ENCODE measurements around the gene PIK3C3. TPM values are rescaled to one million over a fixed set of nuclear protein-coding genes. Genes with fewer than 3 reads are reported as not detected.

The PIK3C3 gene
- total and polyA plus RNA-seq, 4 donors: 12.2 to 25.8 (median 15.8) TPM

GRCh38 chr18:41999751-42000150 is 44.7 kb downstream of the PIK3C3 start:
- TF ChIP-seq TAF1 (conservative IDR thresholded peaks at IDR 0.05) (no peak), NR2F2 (IDR thresholded peaks at IDR 0.05) (no peak), GABPA (IDR thresholded peaks at IDR 0.05 in 1 of 2, conservative IDR thresholded peaks at IDR 0.05 in 1 of 2) (no peak), HNF4G (IDR thresholded peaks at IDR 0.05) (no peak), YY1 (IDR thresholded peaks at IDR 0.05) (no peak), SP1 (IDR thresholded peaks at IDR 0.05) (no peak), EGR1 (IDR thresholded peaks at IDR 0.05; ENCODE audit: low read depth in 2 of 2) (no peak)
- DNase-seq (ENCODE audit: low spot score): no peak
- WGBS: 93% methylated on average over 4 of the region's 4 CpGs
- Histone ChIP-seq H3K4me3 (ENCODE audit: low read depth in 1 of 3, low read length in 3 of 3) (no peak overlapping the region), H3K27me3 (ENCODE audit: control insufficient read depth in 4 of 4, insufficient read depth in 4 of 4, low read length in 3 of 4) (no peaks in the 10 kb centered on the region), H3K27ac (ENCODE audit: low read depth in 1 of 2, low read length in 2 of 2) (no peak overlapping the region), H3K9me3 (ENCODE audit: control insufficient read depth in 4 of 4, low read length in 3 of 4) (no peaks in the 10 kb centered on the region), H3K4me1 (ENCODE audit: control insufficient read depth in 4 of 4, insufficient read depth in 4 of 4, low read length in 3 of 4) (no peaks in the 10 kb centered on the region), H3K9ac (ENCODE audit: low read depth in 1 of 2, low read length in 2 of 2) (no peak overlapping the region), H3K36me3 (ENCODE audit: control insufficient read depth in 4 of 4, insufficient read depth in 3 of 4, low read depth in 1 of 4, low read length in 3 of 4) (peaks cover 4 to 44% (median 36%) of the 10 kb centered on the region in 4 donors)

DNA sequence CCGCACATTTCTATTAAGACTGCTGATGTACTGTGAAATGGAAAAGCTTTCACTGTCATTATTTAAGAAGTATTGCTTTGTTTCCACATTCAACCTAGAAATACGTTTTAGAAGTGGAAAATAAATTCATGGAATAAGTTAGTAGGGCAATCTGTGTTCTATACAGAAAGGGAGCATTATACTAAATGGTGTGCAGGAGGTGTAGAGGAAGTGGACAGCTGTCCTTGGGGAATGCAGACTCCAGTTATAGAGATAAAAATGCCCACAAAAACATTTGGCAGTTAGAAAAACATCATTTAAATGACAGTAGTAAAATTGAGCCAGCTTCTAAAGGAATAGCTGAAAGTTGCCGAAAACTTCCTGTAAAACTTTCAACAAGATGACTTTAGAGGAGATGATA is 46.8 kb downstream of the PIK3C3 start:
- Histone ChIP-seq H3K27ac (ENCODE audit: low read depth in 1 of 2, low read length in 2 of 2) (no peak overlapping the region), H3K9ac (ENCODE audit: low read depth in 1 of 2, low read length in 2 of 2) (no peak overlapping the region), H3K4me3 (ENCODE audit: low read depth in 1 of 3, low read length in 3 of 3) (no peak overlapping the region), H3K36me3 (ENCODE audit: control insufficient read depth in 4 of 4, insufficient read depth in 3 of 4, low read depth in 1 of 4, low read length in 3 of 4) (peaks cover 4 to 56% (median 33%) of the 10 kb centered on the region in 4 donors), H3K9me3 (ENCODE audit: control insufficient read depth in 4 of 4, low read length in 3 of 4) (no peaks in the 10 kb centered on the region), H3K4me1 (ENCODE audit: control insufficient read depth in 4 of 4, insufficient read depth in 4 of 4, low read length in 3 of 4) (no peaks in the 10 kb centered on the region), H3K27me3 (ENCODE audit: control insufficient read depth in 4 of 4, insufficient read depth in 4 of 4, low read length in 3 of 4) (no peaks in the 10 kb centered on the region)
- 93% methylated on average over 3 of the region's 3 CpGs for WGBS
- no peak for DNase-seq (ENCODE audit: low spot score)
- no peak for TF ChIP-seq EGR1 (IDR thresholded peaks at IDR 0.05; ENCODE audit: low read depth in 2 of 2)
- TF ChIP-seq JUND (IDR thresholded peaks at IDR 0.05): no peak
- no peak for TF ChIP-seq FOXA2 (IDR thresholded peaks at IDR 0.05)
- TF ChIP-seq CTCF (IDR thresholded peaks at IDR 0.05; ENCODE audit: low read depth, low read length, missing input control): no peak
- no peak for TF ChIP-seq YY1 (IDR thresholded peaks at IDR 0.05)
- TF ChIP-seq, protein P1, sequence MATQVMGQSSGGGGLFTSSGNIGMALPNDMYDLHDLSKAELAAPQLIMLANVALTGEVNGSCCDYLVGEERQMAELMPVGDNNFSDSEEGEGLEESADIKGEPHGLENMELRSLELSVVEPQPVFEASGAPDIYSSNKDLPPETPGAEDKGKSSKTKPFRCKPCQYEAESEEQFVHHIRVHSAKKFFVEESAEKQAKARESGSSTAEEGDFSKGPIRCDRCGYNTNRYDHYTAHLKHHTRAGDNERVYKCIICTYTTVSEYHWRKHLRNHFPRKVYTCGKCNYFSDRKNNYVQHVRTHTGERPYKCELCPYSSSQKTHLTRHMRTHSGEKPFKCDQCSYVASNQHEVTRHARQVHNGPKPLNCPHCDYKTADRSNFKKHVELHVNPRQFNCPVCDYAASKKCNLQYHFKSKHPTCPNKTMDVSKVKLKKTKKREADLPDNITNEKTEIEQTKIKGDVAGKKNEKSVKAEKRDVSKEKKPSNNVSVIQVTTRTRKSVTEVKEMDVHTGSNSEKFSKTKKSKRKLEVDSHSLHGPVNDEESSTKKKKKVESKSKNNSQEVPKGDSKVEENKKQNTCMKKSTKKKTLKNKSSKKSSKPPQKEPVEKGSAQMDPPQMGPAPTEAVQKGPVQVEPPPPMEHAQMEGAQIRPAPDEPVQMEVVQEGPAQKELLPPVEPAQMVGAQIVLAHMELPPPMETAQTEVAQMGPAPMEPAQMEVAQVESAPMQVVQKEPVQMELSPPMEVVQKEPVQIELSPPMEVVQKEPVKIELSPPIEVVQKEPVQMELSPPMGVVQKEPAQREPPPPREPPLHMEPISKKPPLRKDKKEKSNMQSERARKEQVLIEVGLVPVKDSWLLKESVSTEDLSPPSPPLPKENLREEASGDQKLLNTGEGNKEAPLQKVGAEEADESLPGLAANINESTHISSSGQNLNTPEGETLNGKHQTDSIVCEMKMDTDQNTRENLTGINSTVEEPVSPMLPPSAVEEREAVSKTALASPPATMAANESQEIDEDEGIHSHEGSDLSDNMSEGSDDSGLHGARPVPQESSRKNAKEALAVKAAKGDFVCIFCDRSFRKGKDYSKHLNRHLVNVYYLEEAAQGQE (IDR thresholded peaks at IDR 0.05): no peak

GRCh38 chr18:42004653-42005052 is 49.6 kb downstream of the PIK3C3 start:
- Histone ChIP-seq H3K27ac (ENCODE audit: low read depth in 1 of 2, low read length in 2 of 2) (no peak overlapping the region), H3K4me3 (ENCODE audit: low read depth in 1 of 3, low read length in 3 of 3) (no peak overlapping the region), H3K27me3 (ENCODE audit: control insufficient read depth in 4 of 4, insufficient read depth in 4 of 4, low read length in 3 of 4) (no peaks in the 10 kb centered on the region), H3K9ac (ENCODE audit: low read depth in 1 of 2, low read length in 2 of 2) (no peak overlapping the region), H3K4me1 (ENCODE audit: control insufficient read depth in 4 of 4, insufficient read depth in 4 of 4, low read length in 3 of 4) (no peaks in the 10 kb centered on the region), H3K9me3 (ENCODE audit: control insufficient read depth in 4 of 4, low read length in 3 of 4) (no peaks in the 10 kb centered on the region), H3K36me3 (ENCODE audit: control insufficient read depth in 4 of 4, insufficient read depth in 3 of 4, low read depth in 1 of 4, low read length in 3 of 4) (peaks cover 4 to 45% (median 24%) of the 10 kb centered on the region in 4 donors)
- 98% methylated on average over 2 of the region's 2 CpGs for WGBS
- TF ChIP-seq RAD21 (IDR thresholded peaks at IDR 0.05) (no peak), FOXA1 (IDR thresholded peaks at IDR 0.05) (no peak), GABPA (IDR thresholded peaks at IDR 0.05 in 1 of 2, conservative IDR thresholded peaks at IDR 0.05 in 1 of 2) (no peak), EGR1 (IDR thresholded peaks at IDR 0.05; ENCODE audit: low read depth in 2 of 2) (no peak), YY1 (IDR thresholded peaks at IDR 0.05) (no peak), MAX (IDR thresholded peaks at IDR 0.05) (no peak)
- TF ChIP-seq, protein P2, sequence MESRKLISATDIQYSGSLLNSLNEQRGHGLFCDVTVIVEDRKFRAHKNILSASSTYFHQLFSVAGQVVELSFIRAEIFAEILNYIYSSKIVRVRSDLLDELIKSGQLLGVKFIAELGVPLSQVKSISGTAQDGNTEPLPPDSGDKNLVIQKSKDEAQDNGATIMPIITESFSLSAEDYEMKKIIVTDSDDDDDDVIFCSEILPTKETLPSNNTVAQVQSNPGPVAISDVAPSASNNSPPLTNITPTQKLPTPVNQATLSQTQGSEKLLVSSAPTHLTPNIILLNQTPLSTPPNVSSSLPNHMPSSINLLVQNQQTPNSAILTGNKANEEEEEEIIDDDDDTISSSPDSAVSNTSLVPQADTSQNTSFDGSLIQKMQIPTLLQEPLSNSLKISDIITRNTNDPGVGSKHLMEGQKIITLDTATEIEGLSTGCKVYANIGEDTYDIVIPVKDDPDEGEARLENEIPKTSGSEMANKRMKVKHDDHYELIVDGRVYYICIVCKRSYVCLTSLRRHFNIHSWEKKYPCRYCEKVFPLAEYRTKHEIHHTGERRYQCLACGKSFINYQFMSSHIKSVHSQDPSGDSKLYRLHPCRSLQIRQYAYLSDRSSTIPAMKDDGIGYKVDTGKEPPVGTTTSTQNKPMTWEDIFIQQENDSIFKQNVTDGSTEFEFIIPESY (IDR thresholded peaks at IDR 0.05): no peak
- no peak for DNase-seq (ENCODE audit: low spot score)
